ENCODE results near the gene SLC8A2.
A peak's percentile ranks its signal among the peaks of the same experiment; 100 is the strongest.
"Not testable (repeated sequence)": the region's sequence is repeated elsewhere in the genome, so short reads cannot be mapped to it uniquely, and the experiment has no call there.

The SLC8A2 gene

GRCh38 chr19:47428177-47428894, 43.4 kb downstream of the SLC8A2 start:
- DNase-seq = peak; percentile 96

GRCh38 chr19:47427241-47428176, 44.2 kb downstream of the SLC8A2 start:
- peak; percentile 41 for DNase-seq

- no peak for DNase-seq
These were observed 48.4 kb downstream of the SLC8A2 start for GRCh38 chr19:47423203-47423882.

GRCh38 chr19:47422417-47423163, 49.1 kb downstream of the SLC8A2 start:
- DNase-seq = no peak

GRCh38 chr19:47421844-47422395, 49.8 kb downstream of the SLC8A2 start:
- DNase-seq = no peak

- no peak for DNase-seq
These were observed 50.4 kb downstream of the SLC8A2 start for GRCh38 chr19:47421244-47421786.

- DNase-seq = no peak
These were observed 51.9 kb downstream of the SLC8A2 start for GRCh38 chr19:47419789-47420188.

- no peak for DNase-seq
These were observed 52.5 kb downstream of the SLC8A2 start, which contains the start of gene MEIS3 for GRCh38 chr19:47419030-47419783. MEIS3 (minus strand) TSS chr19:47419527; CDS start chr19:47419081, 446 bp downstream.

DNA sequence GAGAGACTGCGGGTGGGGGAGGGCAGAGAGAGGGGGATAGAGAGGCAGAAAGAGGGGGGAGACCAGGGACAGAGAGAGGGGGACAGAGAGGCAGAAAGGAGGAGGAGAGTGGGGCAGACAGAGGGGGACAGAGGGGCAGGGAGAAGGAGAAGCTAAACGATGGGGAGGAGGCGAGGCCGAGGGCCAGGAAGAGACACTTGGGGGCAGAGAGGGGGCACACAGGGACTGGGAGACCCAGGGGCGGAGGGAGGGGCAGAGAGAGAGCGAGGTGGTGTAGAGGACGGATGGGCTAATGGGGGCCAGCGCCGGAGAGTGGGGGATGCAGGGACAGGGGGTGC, 53.0 kb downstream of the SLC8A2 start:
- no peak for DNase-seq

GRCh38 chr19:47417746-47418691, 53.7 kb downstream of the SLC8A2 start:
- no peak for DNase-seq

GRCh38 chr19:47417107-47417745, 54.5 kb downstream of the SLC8A2 start:
- no peak for DNase-seq

DNA sequence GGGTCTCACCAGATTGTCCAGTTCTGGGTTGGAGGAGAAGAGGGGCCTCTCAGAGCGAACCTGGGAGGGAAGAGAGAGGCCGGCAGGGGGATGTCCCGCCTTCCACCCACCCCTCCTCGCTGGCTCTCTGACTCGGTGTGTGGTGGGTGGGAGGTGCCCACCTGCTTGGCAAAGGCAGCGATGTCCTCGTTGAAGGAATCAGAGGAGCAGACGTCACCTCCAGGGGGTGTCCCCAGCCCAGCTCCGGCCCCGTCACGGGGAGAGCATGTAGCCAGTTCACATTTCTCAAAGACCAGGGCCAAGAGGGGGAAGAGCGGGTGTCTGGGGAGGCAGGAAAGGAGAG, 55.1 kb downstream of the SLC8A2 start:
- no peak for DNase-seq

- no peak for DNase-seq
These were observed 55.6 kb downstream of the SLC8A2 start for GRCh38 chr19:47415953-47416642.

DNA sequence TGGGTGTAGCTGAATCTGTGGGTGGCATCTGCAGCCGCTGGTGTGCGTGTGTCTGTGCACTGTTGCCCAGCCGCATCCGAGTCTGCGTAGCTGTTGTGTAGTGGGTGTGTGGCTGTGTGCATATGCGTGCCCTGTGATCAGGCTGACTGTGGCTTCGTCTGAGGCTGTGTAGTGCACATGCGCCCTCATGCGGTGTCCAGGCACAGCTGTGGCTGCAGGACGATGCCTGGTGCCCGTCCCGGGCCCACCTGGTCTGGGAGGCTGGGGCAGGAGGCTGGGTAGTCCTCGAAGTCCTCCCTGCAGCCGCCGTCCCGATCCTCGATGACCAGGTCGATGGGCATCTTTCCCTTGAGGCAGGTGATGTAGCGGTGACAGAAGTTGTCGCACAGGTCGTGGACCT, 57.2 kb downstream of the SLC8A2 start:
- no peak for DNase-seq

GRCh38 chr19:47413941-47414340, 57.8 kb downstream of the SLC8A2 start:
- DNase-seq = no peak

GRCh38 chr19:47411696-47412095, 60.0 kb downstream of the SLC8A2 start:
- DNase-seq = not testable (repeated sequence)

GRCh38 chr19:47411101-47411500, 60.6 kb downstream of the SLC8A2 start:
- no peak for DNase-seq

- DNase-seq = no peak
These were observed 63.3 kb downstream of the SLC8A2 start for GRCh38 chr19:47408156-47408938.
